Duodenal mucosa (tissue), 2 donors: ENCODE data around the gene LRRC52.
"Not testable (repeated sequence)": the region's sequence is repeated elsewhere in the genome, so short reads cannot be mapped to it uniquely, and the experiment has no call there.

ENCODE experiments used
- H3K27ac ChIP-seq: one replicate; pipeline ENCODE4 v1.7.0; 2013; ENCODE audit warnings: low read depth, low read length
- H3K27me3 ChIP-seq, 2 donors: one replicate each; pipeline ENCODE4 v1.7.0; 2013; ENCODE audit warnings: low read length in 2 of 2, control low read depth in 1 of 2; ENCODE audit not compliant: insufficient read depth in 2 of 2, control insufficient read depth in 1 of 2
- H3K36me3 ChIP-seq, 2 donors: one replicate each; pipeline ENCODE4 v1.7.0; 2013; ENCODE audit warnings: low read length in 2 of 2, control low read depth in 1 of 2; ENCODE audit not compliant: insufficient read depth in 2 of 2, control insufficient read depth in 1 of 2
- H3K4me1 ChIP-seq, 2 donors: one replicate each; pipeline ENCODE4 v1.7.0; 2013; ENCODE audit warnings: low read length in 2 of 2, control low read depth in 1 of 2; ENCODE audit not compliant: insufficient read depth in 2 of 2, control insufficient read depth in 1 of 2
- H3K4me3 ChIP-seq, 2 donors: one replicate each; pipeline ENCODE4 v1.7.0; 2013; ENCODE audit warnings: low read length in 2 of 2, low read depth in 1 of 2
- H3K9ac ChIP-seq, 2 donors: one replicate each; pipeline ENCODE4 v1.7.0; 2013; ENCODE audit warnings: low read length in 2 of 2, low read depth in 1 of 2
- H3K9me3 ChIP-seq, 2 donors: one replicate each; pipeline ENCODE4 v1.7.0; 2013; ENCODE audit warnings: low read length in 2 of 2, control low read depth in 1 of 2; ENCODE audit not compliant: control insufficient read depth in 1 of 2

LRRC52 gene

DNA sequence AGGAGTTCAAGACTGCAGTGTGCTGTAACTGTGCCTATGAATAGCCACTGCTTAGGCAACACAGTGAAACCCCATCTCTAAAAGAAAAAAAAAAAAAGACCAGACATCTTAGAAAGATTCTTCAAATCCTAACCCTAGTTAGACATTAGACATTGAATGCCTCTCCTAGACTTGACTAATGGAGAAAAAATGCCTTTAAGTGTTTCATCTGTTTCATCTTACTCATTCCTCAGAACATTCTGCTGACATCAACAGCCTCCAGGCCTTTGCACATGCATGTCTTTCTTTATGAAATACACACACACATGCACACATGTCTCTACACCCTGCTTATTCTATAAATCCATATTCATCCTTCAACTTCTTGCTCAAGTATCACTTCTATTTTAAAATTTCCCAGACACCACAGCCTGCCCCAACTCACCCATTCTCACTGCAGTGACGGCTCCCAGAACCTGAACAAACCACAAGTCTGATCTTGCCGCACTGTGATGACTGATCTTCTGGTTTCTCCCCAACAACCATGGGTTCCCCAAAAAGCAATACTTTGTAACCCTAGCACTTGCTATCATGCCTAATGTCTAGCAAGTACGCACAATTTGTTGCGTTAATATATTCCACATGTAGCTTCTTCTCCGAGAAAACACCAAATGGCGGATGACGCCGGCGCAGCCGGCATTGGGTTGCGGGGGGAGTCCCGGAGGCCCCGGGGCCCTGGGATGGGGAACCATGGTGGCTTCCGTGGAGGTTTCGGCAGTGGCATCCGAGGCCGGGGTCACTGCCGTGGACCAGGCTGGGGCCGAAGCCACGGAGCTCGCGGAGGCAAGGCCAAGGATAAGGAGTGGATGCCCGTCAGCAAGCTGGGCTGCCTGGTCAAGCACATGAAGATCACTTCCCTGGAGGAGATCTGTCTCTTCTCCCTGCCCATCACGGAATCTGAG lies 37.4 kb downstream of the LRRC52 start:
- Histone ChIP-seq H3K36me3 (no peaks in the 10 kb centered on the region), H3K4me1 (no peaks in the 10 kb centered on the region), H3K9ac (no peak overlapping the region), H3K27me3 (peaks cover 0 to 3% of the 10 kb centered on the region in 2 donors), H3K4me3 (no peak overlapping the region), H3K27ac (no peak overlapping the region), H3K9me3 (no peaks in the 10 kb centered on the region)

DNA sequence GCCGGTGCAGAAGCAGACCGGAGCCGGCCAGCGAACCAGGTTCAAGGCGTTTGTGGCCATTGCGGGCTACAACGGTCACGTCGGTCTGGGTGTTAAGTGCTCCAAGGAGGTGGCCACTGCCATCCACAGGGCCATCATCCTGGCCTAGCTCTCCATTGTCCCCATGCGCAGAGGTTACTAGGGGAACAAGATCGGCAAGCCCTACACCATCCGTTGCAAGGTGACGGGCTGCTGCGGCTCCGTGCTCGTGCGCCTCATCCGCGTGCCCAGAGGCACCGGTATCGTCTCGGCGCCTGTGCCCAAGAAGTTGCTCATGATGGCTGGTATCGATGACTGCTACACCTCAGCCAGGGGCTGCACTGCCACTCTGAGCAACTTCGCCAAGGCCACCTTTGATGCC lies 38.1 kb downstream of the LRRC52 start:
- H3K4me1 ChIP-seq, result no peaks in the 10 kb centered on the region
- no peak overlapping the region for H3K4me3 ChIP-seq
- no peak overlapping the region for H3K9ac ChIP-seq
- no peaks in the 10 kb centered on the region for H3K36me3 ChIP-seq
- H3K27ac ChIP-seq, result no peak overlapping the region
- peaks cover 0 to 3% of the 10 kb centered on the region in 2 donors for H3K27me3 ChIP-seq
- no peaks in the 10 kb centered on the region for H3K9me3 ChIP-seq

- Histone ChIP-seq H3K27ac (no peak overlapping the region), H3K27me3 (peaks cover 0 to 13% of the 10 kb centered on the region in 2 donors), H3K4me3 (no peak overlapping the region), H3K4me1 (no peaks in the 10 kb centered on the region), H3K9ac (no peak overlapping the region), H3K9me3 (no peaks in the 10 kb centered on the region), H3K36me3 (no peaks in the 10 kb centered on the region)
Observed at GRCh38 chr1:165586398-165586797, 42.6 kb downstream of the LRRC52 start.

- peaks cover 8 to 16% of the 10 kb centered on the region in 2 donors for H3K27me3 ChIP-seq
- H3K36me3 ChIP-seq, H3K9me3 ChIP-seq, H3K4me1 ChIP-seq, H3K9ac ChIP-seq, H3K27ac ChIP-seq, H3K4me3 ChIP-seq: not testable (repeated sequence)
Observed at GRCh38 chr1:165591391-165591790, 47.6 kb downstream of the LRRC52 start.

DNA sequence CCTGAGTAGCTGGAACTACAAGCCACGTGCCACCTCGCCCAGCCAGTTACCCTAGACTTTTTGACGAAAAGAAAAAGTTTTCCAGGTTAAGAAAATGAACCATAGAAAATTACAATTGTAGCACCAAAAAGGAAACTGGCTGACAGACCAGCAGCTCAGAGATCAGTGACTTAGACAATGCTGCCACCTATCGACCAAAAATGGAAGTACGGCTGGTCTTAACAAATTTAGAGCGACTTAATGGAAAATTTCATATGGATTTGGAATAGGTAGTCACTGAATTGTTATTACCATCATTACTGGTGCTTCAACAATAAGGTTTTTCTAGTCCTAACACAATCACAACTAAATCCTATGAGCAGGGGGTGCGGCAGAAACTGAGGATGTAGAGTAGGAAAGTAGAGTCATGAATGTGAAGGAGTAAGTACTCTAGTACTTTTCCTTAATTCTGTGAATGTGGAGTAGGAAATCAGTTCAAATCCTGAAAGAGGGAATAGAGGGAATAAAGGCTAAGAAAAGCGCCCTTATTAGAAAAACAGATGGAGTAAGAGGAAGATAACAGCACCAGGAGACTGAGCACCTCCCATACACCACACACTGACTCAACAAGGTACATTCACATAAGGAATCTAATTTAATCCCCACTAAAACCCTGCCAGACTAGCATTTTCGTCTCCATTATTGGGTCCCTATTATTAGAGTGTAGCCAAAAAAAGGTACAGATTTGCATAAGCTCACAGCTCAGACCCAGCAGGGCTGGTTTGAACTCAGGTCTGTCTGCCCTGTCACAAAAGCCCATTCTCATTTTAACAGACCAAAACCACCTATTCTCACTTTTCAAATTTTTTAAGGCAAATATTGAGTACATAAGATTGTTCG lies 49.4 kb downstream of the LRRC52 start:
- Histone ChIP-seq H3K4me3 (no peak overlapping the region), H3K27me3 (peaks cover 8 to 10% of the 10 kb centered on the region in 2 donors), H3K27ac (no peak overlapping the region), H3K9me3 (no peaks in the 10 kb centered on the region), H3K9ac (no peak overlapping the region), H3K4me1 (peaks cover 0 to 8% of the 10 kb centered on the region in 2 donors), H3K36me3 (no peaks in the 10 kb centered on the region)

GRCh38 chr1:165595246-165595938 lies 51.6 kb downstream of the LRRC52 start:
- Histone ChIP-seq H3K4me3 (no peak overlapping the region), H3K4me1 (peaks cover 4 to 15% of the 10 kb centered on the region in 2 donors), H3K9ac (no peak overlapping the region), H3K9me3 (no peaks in the 10 kb centered on the region), H3K36me3 (no peaks in the 10 kb centered on the region), H3K27me3 (peaks cover 6 to 8% of the 10 kb centered on the region in 2 donors), H3K27ac (no peak overlapping the region)

GRCh38 chr1:165597883-165598675 lies 54.3 kb downstream of the LRRC52 start:
- H3K4me3 ChIP-seq, result peak overlapping the region; percentile 74 to 96
- peaks cover 14 to 18% of the 10 kb centered on the region in 2 donors for H3K4me1 ChIP-seq
- H3K27me3 ChIP-seq, result peaks cover 0 to 8% of the 10 kb centered on the region in 2 donors
- H3K36me3 ChIP-seq, result no peaks in the 10 kb centered on the region
- peak overlapping the region; percentile 87 to 88 for H3K9ac ChIP-seq
- H3K27ac ChIP-seq, result peak overlapping the region; percentile 64
- no peaks in the 10 kb centered on the region for H3K9me3 ChIP-seq

DNA sequence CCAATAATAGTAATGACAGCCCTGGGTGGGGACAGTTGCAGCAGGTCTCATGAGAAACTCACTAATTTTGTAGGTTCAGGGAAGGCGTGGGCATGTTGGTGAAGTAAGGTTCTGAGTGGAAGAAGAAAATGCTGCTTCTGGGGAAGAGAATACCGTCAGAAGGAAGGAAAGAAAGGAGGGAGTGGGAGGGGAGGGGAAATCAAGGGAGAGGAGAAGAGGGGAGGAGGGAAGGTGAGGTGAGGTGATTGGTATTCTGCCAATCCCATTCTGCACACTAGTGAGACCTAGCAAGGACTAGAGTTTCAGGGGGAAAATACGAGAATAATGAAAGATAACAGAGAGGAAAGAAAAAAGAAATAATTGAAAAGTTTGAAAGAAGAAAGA lies 54.9 kb downstream of the LRRC52 start:
- Histone ChIP-seq H3K9me3 (no peaks in the 10 kb centered on the region), H3K9ac (peak overlapping the region; percentile 87 to 88), H3K36me3 (no peaks in the 10 kb centered on the region), H3K4me1 (peaks cover 14 to 18% of the 10 kb centered on the region in 2 donors), H3K27ac (peak overlapping the region; percentile 64), H3K4me3 (peak overlapping the region; percentile 74 to 96), H3K27me3 (peaks cover 0 to 5% of the 10 kb centered on the region in 2 donors)

GRCh38 chr1:165600793-165601192 lies 57.0 kb downstream of the LRRC52 start:
- Histone ChIP-seq H3K36me3 (no peaks in the 10 kb centered on the region), H3K9me3 (no peaks in the 10 kb centered on the region), H3K9ac (no peak overlapping the region), H3K4me3 (no peak overlapping the region), H3K27ac (no peak overlapping the region), H3K4me1 (peaks cover 14 to 18% of the 10 kb centered on the region in 2 donors), H3K27me3 (no peaks in the 10 kb centered on the region)
